ENCODE results near the gene SRCAP.

GRCh38 chr16:30667361-30667905 is 31.5 kb upstream of the SRCAP start:
- no peak for TF ChIP-seq CTCF (IDR thresholded peaks at IDR 0.05)
- TF ChIP-seq EP300 (IDR thresholded peaks at IDR 0.05) = no peak
- TF ChIP-seq POLR2AphosphoS5 (IDR thresholded peaks at IDR 0.05) = no peak

Measured in stomach (tissue), 4 donors.